WTC11 (cell line): Measurements from ENCODE around the gene PARP14. TPM values are rescaled to one million over a fixed set of nuclear protein-coding genes. Genes with fewer than 3 reads are reported as not detected.

Source experiments
- ATAC-seq: fragments of 200-7000 bp; cut with Tn5 transposase; 2 replicates; pipeline ENCODE4 v1.10.0; 2021; ENCODE audit warnings: mild to moderate bottlenecking, moderate library complexity
- CTCF ChIA-PET: fragments of 300-600 bp; sonication (Branson Sonifier 250); formaldehyde crosslinking; loops from one replicate; lab custom pipeline; 2021; ENCODE audit warnings: antibody characterized with exemption; lab: Charles Lee
- POLR2A ChIA-PET: fragments of 350-600 bp; sonication (Branson Sonifier 250); formaldehyde crosslinking; loops from one replicate; lab custom pipeline; 2021; ENCODE audit warnings: antibody characterized with exemption; lab: Charles Lee
- DNase-seq: peaks from one replicate; pipeline ENCODE4 v3.0.0; 2021; ENCODE audit warnings: low spot score
- H3K27ac Mint-ChIP-seq: 2 replicates; pipeline ENCODE4 v1.8.0; 2021; ENCODE audit warnings: mixed read lengths
- H3K27me3 Mint-ChIP-seq: 2 replicates; pipeline ENCODE4 v1.8.0; 2021; ENCODE audit warnings: low read depth, mild to moderate bottlenecking, moderate library complexity, mixed read lengths
- H3K36me3 Mint-ChIP-seq: 2 replicates; pipeline ENCODE4 v1.8.0; 2021; ENCODE audit warnings: mixed read lengths
- H3K4me1 Mint-ChIP-seq: 2 replicates; pipeline ENCODE4 v1.8.0; 2022; ENCODE audit warnings: mixed read lengths
- H3K4me3 Mint-ChIP-seq: 2 replicates; pipeline ENCODE4 v1.8.0; 2021; ENCODE audit warnings: mild to moderate bottlenecking, moderate library complexity, mixed read lengths
- H3K9me3 Mint-ChIP-seq: 2 replicates; pipeline ENCODE4 v1.8.0; 2021; ENCODE audit warnings: mixed read lengths
- ERG ChIP-seq: fragments of 250-450 bp; sonication (Bioruptor Pico); IDR thresholded peaks from 2 replicates; pipeline ENCODE4 v1.8.0; 2021; ENCODE audit warnings: mild to moderate bottlenecking
- GRHL2 ChIP-seq: fragments of 250-450 bp; sonication (Bioruptor Pico); IDR thresholded peaks from 2 replicates; pipeline ENCODE4 v1.8.0; 2022; ENCODE audit warnings: mild to moderate bottlenecking, moderate library complexity; ENCODE audit not compliant: insufficient replicate concordance, severe bottlenecking
- HMGA2 ChIP-seq: fragments of 250-450 bp; sonication (Bioruptor Pico); IDR thresholded peaks from 2 replicates; pipeline ENCODE4 v1.4.0; 2021; ENCODE audit warnings: mild to moderate bottlenecking, moderate library complexity
- IRF2 ChIP-seq: sonication (generic); formaldehyde crosslinking; IDR thresholded peaks from 2 replicates; pipeline ENCODE4 v1.8.0; 2022; ENCODE audit warnings: low read depth, missing genetic modification reagents, borderline replicate concordance
- MYBL2 ChIP-seq: sonication (generic); formaldehyde crosslinking; IDR thresholded peaks from 2 replicates; pipeline ENCODE4 v1.8.1; 2023; ENCODE audit warnings: mild to moderate bottlenecking, moderate library complexity, missing genetic modification reagents
- NR1H2 ChIP-seq: sonication (generic); formaldehyde crosslinking; IDR thresholded peaks from 2 replicates; pipeline ENCODE4 v1.9.0; 2021; ENCODE audit warnings: mild to moderate bottlenecking, moderate library complexity, missing genetic modification reagents
- NR2C2 ChIP-seq: sonication (generic); formaldehyde crosslinking; IDR thresholded peaks from 2 replicates; pipeline ENCODE4 v1.8.0; 2022; ENCODE audit warnings: mild to moderate bottlenecking, missing genetic modification reagents
- SMAD3 ChIP-seq: sonication (generic); formaldehyde crosslinking; IDR thresholded peaks from 2 replicates; pipeline ENCODE4 v1.8.0; 2022; ENCODE audit warnings: missing genetic modification reagents, mild to moderate bottlenecking, borderline replicate concordance
- STAT6 ChIP-seq: sonication (generic); formaldehyde crosslinking; conservative IDR thresholded peaks from 2 replicates; pipeline ENCODE4 v1.8.1; 2023; ENCODE audit warnings: mild to moderate bottlenecking, low read depth, missing genetic modification reagents, moderate library complexity
- ZNF423 ChIP-seq: fragments of 250-450 bp; sonication (Bioruptor Pico); IDR thresholded peaks from 2 replicates; pipeline ENCODE4 v2.1.2; 2022; ENCODE audit warnings: mild to moderate bottlenecking, moderate library complexity
- ZNF425 ChIP-seq: fragments of 250-450 bp; sonication (Bioruptor Pico); conservative IDR thresholded peaks from 2 replicates; pipeline ENCODE4 v1.9.0; 2021; ENCODE audit warnings: mild to moderate bottlenecking
- total RNA-seq: library from RNA; stranded (reverse); gene quantifications from 3 replicates; pipeline ENCODE4 v1.2.3, GENCODE V29; 2021
- TF ChIP-seq, protein P1 (sequence below): fragments of 250-450 bp; sonication (Bioruptor Pico); IDR thresholded peaks from 2 replicates; pipeline ENCODE4 v1.9.0; 2021; ENCODE audit warnings: moderate library complexity, mild to moderate bottlenecking, inconsistent platforms, borderline replicate concordance
- TF ChIP-seq, protein P2 (sequence below): fragments of 200-600 bp; IDR thresholded peaks from 2 replicates; pipeline ENCODE4 v1.8.0; 2022; ENCODE audit warnings: antibody characterized with exemption

The PARP14 gene
- total RNA-seq, 1 experiment from 2014 or later: 15.9 TPM

DNA sequence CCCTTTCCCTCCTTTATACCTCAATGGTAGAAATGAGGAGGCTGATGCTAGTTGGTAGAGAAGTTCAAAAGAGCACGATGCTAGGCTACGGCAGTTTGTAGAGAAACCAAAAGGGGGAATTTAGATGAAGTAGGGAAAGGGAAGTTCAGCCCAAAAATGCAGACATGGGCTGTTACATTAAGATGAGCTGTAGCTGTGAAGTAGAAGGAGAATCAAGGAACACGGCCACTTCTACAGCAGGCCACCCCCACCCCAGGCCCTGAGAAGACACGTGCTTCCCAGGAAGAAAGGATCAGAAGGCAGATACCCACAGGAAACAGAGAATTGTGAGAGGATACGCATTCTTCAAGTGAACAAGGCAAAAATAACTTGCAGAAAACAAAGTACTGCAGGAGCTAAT lies 2.1 kb upstream of the PARP14 start (continued):
- TF ChIP-seq GRHL2 (no peak), NR2C2 (CRISPR knock-in tag) (no peak), HMGA2 (no peak), SMAD3 (CRISPR knock-in tag) (no peak), STAT6 (CRISPR knock-in tag) (no peak), NR1H2 (CRISPR knock-in tag) (no peak)

- POLR2A ChIA-PET: interaction anchor here (1.1 kb wide), 1 partner anchor 295 kb away, joined by 4 read pairs; the partner anchor contains the start of gene FAM162A
- H3K9me3 Mint-ChIP-seq: peaks cover 3% of the 10 kb centered on the region
- H3K27me3 Mint-ChIP-seq: peaks cover 19% of the 10 kb centered on the region
Measured at GRCh38 chr3:122679085-122679881, 1.4 kb upstream of the PARP14 start.

GRCh38 chr3:122679882-122680474 lies 661 bp upstream of the PARP14 start:
- DNase-seq (no peak), ATAC-seq (peak; percentile 8)
- ChIA-PET CTCF (interaction anchor here (0.6 to 3.6 kb wide), 29 partner anchors 8 to 462 kb away, joined by 3 to 35 read pairs (median 5); partner anchors contain the start of genes DTX3L, FAM162A, HSPBAP1 and PARP9), POLR2A (interaction anchor here (1.1 kb wide), 1 partner anchor 296 kb away, joined by 4 read pairs; the partner anchor contains the start of gene FAM162A)
- Mint-ChIP-seq H3K27ac (peak overlapping the region; percentile 64), H3K27me3 (peaks cover 19% of the 10 kb centered on the region), H3K36me3 (peaks cover 2% of the 10 kb centered on the region), H3K9me3 (peaks cover 3% of the 10 kb centered on the region), H3K4me1 (peaks cover 28% of the 10 kb centered on the region), H3K4me3 (peak overlapping the region; percentile 83)
- no peak for TF ChIP-seq IRF2
- no peak for TF ChIP-seq ZNF425
- TF ChIP-seq ZNF423 (CRISPR knock-in tag): no peak
- TF ChIP-seq, protein P1, sequence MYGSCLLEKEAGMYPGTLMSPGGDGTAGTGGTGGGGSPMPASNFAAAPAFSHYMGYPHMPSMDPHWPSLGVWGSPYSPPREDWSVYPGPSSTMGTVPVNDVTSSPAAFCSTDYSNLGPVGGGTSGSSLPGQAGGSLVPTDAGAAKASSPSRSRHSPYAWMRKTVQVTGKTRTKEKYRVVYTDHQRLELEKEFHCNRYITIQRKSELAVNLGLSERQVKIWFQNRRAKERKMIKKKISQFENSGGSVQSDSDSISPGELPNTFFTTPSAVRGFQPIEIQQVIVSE: no peak
- TF ChIP-seq ERG: no peak
- no peak for TF ChIP-seq MYBL2 (CRISPR knock-in tag)

More at GRCh38 chr3:122679085-122679881, 1.4 kb upstream of the PARP14 start:
- H3K27ac Mint-ChIP-seq: no peak overlapping the region
- peaks cover 2% of the 10 kb centered on the region for H3K36me3 Mint-ChIP-seq
- peaks cover 28% of the 10 kb centered on the region for H3K4me1 Mint-ChIP-seq
- DNase-seq (peak; percentile 79), ATAC-seq (peak; percentile 58)
- TF ChIP-seq, protein P2, sequence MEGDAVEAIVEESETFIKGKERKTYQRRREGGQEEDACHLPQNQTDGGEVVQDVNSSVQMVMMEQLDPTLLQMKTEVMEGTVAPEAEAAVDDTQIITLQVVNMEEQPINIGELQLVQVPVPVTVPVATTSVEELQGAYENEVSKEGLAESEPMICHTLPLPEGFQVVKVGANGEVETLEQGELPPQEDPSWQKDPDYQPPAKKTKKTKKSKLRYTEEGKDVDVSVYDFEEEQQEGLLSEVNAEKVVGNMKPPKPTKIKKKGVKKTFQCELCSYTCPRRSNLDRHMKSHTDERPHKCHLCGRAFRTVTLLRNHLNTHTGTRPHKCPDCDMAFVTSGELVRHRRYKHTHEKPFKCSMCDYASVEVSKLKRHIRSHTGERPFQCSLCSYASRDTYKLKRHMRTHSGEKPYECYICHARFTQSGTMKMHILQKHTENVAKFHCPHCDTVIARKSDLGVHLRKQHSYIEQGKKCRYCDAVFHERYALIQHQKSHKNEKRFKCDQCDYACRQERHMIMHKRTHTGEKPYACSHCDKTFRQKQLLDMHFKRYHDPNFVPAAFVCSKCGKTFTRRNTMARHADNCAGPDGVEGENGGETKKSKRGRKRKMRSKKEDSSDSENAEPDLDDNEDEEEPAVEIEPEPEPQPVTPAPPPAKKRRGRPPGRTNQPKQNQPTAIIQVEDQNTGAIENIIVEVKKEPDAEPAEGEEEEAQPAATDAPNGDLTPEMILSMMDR: peak; percentile 53
- no peak for TF ChIP-seq ERG
- CTCF ChIA-PET: interaction anchor here (0.6 to 3.6 kb wide), 37 partner anchors 8 to 461 kb away, joined by 3 to 35 read pairs (median 4); partner anchors contain the start of genes DTX3L, FAM162A, HSPBAP1 and PARP9
- peak overlapping the region; percentile 83 for H3K4me3 Mint-ChIP-seq
